ENCODE results near the gene GRID1.

Gene GRID1

DNA sequence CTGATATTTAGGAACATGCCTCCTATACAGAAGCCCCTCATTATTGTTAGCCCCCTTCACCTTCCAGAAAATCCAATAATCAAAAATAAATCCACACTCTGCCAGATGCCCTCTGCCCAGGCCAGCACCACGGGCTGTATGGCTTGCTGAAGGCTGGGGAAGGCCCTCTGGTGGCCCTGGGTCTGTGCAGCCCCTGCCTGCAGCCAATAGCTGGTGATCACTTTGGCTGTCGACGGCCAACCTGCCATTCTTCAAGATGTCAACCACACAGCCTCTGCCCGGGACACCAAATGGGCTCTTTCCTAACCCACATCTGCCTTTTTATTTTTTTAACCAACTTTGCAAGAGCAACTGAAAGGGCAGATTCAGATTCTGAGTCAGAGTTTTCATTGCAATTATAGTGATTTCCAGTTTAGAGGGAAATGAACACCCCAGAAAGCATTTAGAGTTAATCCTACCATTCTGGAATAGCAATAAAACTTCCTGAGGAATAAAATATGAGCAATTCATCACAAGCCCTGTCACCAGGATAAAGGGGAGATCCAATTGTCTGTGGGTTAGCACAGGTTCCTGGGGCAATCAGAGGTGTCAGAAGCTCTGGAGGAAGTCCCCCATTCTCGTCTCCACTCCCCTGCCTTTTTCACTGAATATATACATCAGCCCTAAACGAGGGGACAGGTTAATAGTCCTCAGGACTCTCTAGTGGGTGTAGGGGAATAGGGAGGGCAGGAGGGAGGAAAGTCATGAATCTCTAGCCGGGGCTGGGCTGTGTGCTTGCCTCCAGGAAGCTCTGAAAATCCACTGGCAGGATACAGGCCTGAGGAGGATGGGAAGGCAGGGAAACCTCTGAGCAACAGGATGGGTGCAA lies 211.3 kb downstream of the GRID1 start:
- no peak for DNase-seq

DNA sequence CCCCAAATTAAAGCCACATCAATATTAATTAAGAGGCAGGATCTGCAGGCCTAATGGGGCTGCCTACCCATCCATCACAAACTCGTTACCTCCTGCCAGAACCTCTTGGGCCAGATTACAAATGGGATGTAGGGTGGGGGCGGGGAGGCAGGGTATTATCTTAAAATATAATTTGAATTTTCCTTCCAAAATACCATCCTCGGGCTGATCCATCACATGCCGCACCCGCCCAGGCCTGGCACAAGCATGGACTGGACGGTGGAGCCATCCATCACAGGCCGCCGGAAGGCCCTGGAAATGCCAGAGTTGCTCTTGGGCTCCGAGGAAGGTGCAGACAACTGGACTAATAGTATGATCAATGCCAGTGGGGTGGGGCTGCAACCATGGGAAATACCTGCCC lies 212.8 kb downstream of the GRID1 start:
- DNase-seq, result no peak

GRCh38 chr10:86152911-86153310 lies 213.7 kb downstream of the GRID1 start:
- no peak for DNase-seq

DNA sequence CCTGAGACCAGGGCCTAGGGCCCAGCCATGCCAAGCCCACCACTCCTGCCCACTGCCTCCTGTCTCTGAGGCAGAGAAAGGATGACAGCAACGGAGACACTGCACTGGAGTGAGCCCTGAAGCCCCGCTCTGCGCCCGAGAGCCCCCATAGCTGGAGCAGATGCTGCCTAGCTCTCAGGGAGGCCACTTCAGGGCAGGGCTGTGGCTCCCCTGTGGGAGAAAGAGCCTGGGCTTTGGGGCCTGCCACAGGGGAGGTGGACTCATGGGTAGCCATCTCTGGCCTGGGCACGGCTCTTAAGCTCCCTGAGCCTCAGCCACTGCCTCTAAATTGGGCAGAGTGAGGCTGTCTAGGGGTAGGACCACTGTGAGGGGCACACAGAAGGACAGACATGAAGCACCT lies 214.2 kb downstream of the GRID1 start:
- DNase-seq, result no peak

DNA sequence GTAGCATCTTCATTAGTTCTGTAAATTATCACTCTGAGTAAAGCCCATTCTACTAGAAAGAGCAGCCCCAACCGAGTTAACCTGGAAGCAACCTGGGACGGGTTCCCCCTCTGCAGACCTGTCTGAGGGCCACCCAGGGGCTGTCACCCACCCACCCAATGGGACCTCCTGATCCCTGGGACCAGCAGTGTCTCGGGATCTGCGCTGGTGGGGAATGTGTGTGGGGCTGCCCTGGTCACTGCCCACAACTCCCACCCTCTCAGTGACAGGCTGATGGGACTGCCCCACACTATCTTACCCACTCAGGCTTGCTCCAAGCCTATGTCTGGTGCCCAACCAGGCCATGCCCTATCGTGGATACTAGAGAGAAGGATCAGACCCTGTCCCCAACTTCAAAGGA lies 215.0 kb downstream of the GRID1 start:
- DNase-seq, result no peak

GRCh38 chr10:86149257-86149656 lies 217.3 kb downstream of the GRID1 start:
- DNase-seq, result no peak

DNA sequence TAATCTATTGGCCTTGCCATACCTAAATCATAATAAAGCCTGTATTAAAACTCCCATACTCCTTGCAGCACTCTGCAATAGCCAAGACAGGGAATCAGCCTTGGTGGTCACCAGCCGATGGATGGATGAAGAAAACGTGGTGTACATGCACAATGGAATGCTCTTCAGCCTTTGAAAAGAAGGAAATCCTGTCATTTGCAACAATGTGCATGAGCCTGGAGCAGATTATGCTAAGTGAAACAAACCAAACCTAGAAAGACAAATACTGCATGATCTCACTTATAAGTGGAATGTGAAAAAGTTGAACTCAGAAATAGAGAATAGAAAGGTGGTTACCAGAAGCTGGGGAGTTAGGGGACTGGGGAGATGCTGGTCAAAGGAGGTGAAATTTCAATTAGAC lies 218.5 kb downstream of the GRID1 start:
- DNase-seq, result no peak

GRCh38 chr10:86144301-86144700 lies 222.3 kb downstream of the GRID1 start:
- DNase-seq, result no peak

DNA sequence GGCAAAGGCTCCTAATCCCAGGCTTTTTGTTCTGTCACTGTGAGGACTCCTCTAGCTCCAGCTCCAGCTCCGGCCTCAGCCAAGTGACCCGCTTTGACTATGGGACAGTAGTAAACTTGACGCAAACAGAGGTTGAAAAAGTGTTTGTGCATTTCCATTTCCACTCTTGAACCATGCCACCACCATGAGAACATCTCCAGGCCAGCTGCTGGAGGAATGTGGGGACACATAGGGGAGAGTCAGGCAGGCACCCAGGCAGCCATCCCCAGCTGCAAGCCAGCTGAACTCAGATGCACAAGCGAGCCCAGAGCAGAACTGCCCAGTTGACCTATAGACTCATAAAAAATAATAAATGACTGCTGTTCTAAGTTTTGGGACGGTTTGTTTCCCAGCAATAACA lies 224.7 kb downstream of the GRID1 start:
- DNase-seq, result no peak

- DNase-seq, result no peak
Observed at GRCh38 chr10:86139066-86139657, 227.4 kb downstream of the GRID1 start.

DNA sequence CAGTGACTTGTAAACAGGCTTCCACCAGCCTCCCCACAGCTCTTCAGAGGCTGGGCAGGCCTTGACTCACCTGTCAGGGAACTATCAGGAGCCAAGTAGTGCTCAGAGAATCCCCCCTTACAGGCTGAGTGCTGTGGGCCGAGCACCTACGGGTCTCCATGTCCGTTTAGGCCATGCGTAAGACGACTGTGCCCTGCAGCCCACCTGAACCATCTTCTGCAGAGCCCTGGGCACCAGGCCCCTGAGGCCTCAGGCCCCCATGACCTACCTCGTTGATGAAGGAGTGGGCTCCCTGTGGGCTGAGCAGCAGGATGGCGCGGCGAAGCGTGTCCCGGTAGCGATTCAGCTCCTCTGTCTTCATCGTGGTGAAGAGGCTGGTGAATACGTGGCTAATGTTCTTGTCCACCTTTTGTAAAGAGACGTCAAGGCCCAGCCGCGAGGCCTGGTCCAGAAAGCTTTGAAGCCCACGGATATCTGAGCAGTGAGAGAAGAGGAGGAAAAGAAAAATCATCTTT lies 228.0 kb downstream of the GRID1 start:
- DNase-seq, result no peak

GRCh38 chr10:86137561-86137960 lies 229.0 kb downstream of the GRID1 start:
- no peak for DNase-seq

GRCh38 chr10:86136934-86137333 lies 229.7 kb downstream of the GRID1 start:
- no peak for DNase-seq

- no peak for DNase-seq
Observed at GRCh38 chr10:86135191-86135590, 231.4 kb downstream of the GRID1 start.

DNA sequence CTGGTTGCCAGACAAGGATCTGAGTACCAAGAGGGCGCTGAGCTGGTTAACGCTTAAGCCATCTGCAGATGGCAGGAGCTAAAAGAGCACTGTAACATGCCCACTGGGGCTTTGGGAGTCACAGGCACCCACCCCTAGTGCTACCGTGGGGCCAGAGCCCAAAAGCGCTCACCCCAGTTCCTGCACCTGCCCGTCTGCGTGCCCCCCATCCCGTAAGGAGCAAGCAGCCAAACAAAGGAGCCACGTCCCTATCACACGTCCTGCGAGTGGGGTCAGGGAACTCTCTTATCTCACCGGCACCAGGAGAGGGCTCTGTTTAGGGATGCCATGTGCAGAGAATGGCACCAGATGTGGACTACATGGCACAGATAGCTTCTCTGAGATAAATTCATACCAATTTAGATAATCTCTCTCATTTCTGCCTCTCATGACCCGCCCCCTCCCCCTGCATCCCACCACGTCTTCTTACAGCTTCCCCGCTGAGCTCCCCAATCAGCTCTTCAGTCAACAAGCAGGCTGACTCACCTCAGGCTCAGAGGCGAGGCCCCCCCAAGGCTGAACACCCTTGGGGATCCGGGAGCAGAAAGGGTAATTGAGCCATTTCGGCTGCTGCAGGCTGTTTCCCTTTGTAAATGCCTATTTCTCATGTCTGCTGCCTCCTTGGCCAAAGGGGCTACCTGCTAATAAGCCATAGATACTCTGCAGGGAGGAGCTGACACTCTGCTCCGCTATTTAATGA lies 235.7 kb downstream of the GRID1 start:
- DNase-seq, result no peak

GRCh38 chr10:86130041-86130440 lies 236.6 kb downstream of the GRID1 start:
- no peak for DNase-seq

DNA sequence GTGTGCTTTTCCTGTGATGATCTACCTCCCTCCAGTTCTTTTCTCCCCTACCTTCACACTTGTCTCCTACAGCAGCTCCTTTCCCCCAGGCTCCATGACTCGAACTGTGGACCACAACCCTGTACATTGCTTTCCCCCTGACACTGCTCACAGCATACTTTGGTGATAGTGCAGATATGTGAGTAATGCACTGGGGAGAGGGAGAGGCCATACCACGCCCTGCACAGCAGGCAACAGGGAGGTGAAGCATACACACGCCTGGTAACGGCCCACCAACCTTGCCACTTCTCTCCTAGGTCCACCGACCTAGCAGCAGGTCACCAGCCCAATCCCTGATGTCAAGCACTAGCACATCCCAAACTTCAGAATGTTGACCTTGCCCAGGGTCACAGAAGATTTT lies 238.2 kb downstream of the GRID1 start:
- DNase-seq, result no peak

GRCh38 chr10:86127274-86127819 lies 239.2 kb downstream of the GRID1 start:
- no peak for DNase-seq

- DNase-seq, result no peak
Observed at GRCh38 chr10:86124734-86125133, 241.9 kb downstream of the GRID1 start.

DNA sequence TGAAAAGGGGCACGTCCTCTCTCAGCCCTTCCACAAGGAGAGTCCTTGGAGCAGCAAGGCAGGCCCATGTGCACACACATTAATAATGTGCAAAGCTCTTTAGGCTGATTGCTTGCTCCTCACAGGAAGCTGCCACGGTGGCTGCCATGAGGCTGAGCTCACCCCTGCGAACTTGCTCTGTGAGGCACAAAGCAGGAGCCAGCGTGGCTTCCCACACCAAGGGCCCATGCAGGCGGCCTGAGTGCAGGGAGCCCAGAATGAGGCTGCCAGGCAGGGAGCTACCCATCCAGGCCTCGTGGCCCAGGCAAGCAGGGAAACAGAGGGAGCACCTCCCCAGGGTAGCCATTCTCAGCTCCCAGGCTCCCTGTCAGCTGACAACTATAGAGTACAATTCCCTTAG lies 242.9 kb downstream of the GRID1 start:
- DNase-seq, result no peak

DNA sequence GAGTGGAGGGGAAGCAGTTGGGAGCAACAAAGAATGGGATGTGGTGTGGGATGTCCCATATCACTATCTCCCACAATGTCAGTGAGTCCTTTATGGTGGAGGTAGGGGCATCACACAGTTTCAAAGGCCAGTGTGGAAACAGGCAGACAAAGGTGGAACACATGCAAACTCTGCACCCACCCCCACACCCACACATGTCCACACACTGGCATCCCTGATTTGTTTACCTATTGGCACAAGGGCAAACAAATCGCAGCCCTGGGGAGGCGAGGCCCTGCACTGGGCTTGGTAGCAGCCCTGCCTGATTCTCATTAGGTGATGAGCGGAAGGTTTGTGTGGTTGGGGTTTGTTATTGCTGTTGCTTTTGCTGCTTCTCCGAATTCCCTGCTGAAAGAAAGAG lies 243.3 kb downstream of the GRID1 start:
- no peak for DNase-seq

DNA sequence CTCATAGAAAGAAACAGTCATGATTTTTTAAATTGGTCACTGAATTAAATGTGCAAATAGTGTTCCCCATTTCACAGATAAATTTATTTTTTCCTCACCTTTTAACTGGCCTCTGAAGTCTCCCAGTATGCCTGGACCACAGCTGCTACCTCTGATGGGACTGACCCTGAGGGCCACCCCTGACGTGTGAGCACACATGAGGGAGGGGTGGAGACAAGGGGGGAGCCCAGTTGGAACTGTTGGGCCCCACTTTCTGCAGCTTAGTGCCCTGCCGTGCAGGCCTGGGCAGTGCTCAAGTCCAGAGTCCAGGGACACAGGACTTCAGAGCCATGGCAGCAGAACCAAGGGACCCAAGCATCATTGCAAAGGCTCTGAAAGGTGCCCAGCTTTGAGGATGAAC lies 243.9 kb downstream of the GRID1 start:
- no peak for DNase-seq

GRCh38 chr10:86121200-86121599 lies 245.4 kb downstream of the GRID1 start:
- no peak for DNase-seq

DNA sequence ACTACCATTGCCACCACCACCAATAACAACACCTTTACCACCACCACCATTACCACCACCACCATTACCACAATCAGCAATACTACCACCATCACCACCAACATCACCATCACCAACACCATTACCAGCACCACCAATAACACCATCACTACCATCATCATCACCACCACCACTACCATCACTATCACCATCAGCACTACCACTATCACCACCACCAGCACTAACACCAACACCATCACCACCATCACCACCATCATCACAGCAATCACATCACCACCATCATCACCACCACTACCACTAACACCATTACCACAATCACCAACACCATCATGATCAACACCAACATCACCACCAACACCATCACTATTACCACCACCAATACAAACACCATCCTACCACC lies 249.5 kb downstream of the GRID1 start:
- DNase-seq, result no peak
